A549 (cell line): Measurements from ENCODE around the gene MACF1. TPM values are rescaled to one million over a fixed set of nuclear protein-coding genes. Genes with fewer than 3 reads are reported as not detected.
"Not testable (repeated sequence)": the region's sequence is repeated elsewhere in the genome, so short reads cannot be mapped to it uniquely, and the experiment has no call there.

ENCODE experiments used
- ATAC-seq, 2 experiments: fragments of 200-7000 bp in 1 of 2; fragments of >200 bp in 1 of 2; cut with Nextera tagmentation in 1 of 2; cut with Tn5 transposase in 1 of 2; 3 replicates each; pipeline versions ENCODE4 v1.8.0 to v1.9.1; 2018 to 2020; ENCODE audit warnings: mild to moderate bottlenecking in 1 of 2, moderate library complexity in 1 of 2
- CTCF ChIA-PET: fragments of 300-600 bp; sonication (Branson Sonifier 250); formaldehyde crosslinking; extraction: SDS; loops from one replicate; lab custom pipeline; 2021; ENCODE audit warnings: antibody characterized with exemption, inconsistent platforms; lab: Yijun Ruan, JAX
- POLR2A ChIA-PET: fragments of 350-600 bp; formaldehyde crosslinking; extraction: SDS; loops from one replicate; lab custom pipeline; 2021; ENCODE audit warnings: antibody characterized with exemption, inconsistent platforms; lab: Yijun Ruan, JAX
- DNase-seq, 2 experiments: peaks; one replicate each; pipeline versions ENCODE4 v3.0.0 to v3.0.0-alpha.2; 2011 to 2016; ENCODE audit warnings: low read depth in 1 of 2, low spot score in 1 of 2
- FAIRE-seq: peaks from 2 replicates; lab custom pipeline; 2011; peaks lifted over from hg19 to GRCh38; lab: Jason Lieb, UNC
- H3K27ac ChIP-seq, 2 experiments: fragments of >200 bp; sonication (Bioruptor Twin); formaldehyde crosslinking; 3 replicates each; pipeline ENCODE4 v1.5.1; 2016 to 2017
- H3K4me1 ChIP-seq: fragments of >200 bp; sonication (Bioruptor Twin); formaldehyde crosslinking; 3 replicates; pipeline ENCODE4 v1.6.1; 2016
- H3K4me2 ChIP-seq: fragments of >200 bp; sonication (Bioruptor Twin); formaldehyde crosslinking; 3 replicates; pipeline ENCODE4 v1.6.1; 2016
- H3K4me3 ChIP-seq: fragments of >200 bp; sonication (Bioruptor Twin); formaldehyde crosslinking; 3 replicates; pipeline ENCODE4 v1.5.1; 2016
- H3K9me3 ChIP-seq: fragments of >200 bp; sonication (Bioruptor Twin); formaldehyde crosslinking; 3 replicates; pipeline ENCODE4 v1.6.1; 2016
- BCL3 ChIP-seq: fragments of >200 bp; sonication (Bioruptor Twin); formaldehyde crosslinking; IDR thresholded peaks from 3 replicates; pipeline ENCODE4 v1.6.1; 2016
- CHD2 ChIP-seq: fragments of 150-350 bp; IDR thresholded peaks from 2 replicates; pipeline ENCODE4 v1.6.1; 2014; ENCODE audit warnings: low read length; ENCODE audit not compliant: partially characterized antibody
- CHD4 ChIP-seq: fragments of 200-600 bp; sonication (generic); IDR thresholded peaks from 2 replicates; pipeline ENCODE4 v1.6.1; 2016; ENCODE audit warnings: antibody characterized with exemption, mild to moderate bottlenecking, borderline replicate concordance
- ESRRA ChIP-seq: fragments of 150-350 bp; IDR thresholded peaks from 2 replicates; pipeline ENCODE4 v1.6.1; 2014; ENCODE audit warnings: mild to moderate bottlenecking, low read length, borderline replicate concordance
- FOXS1 ChIP-seq: fragments of 250-450 bp; sonication (Bioruptor Pico); IDR thresholded peaks from 2 replicates; pipeline ENCODE4 v1.5.0; 2020; ENCODE audit warnings: mild to moderate bottlenecking, moderate library complexity
- HMGXB4 ChIP-seq: fragments of 250-450 bp; sonication (Bioruptor Pico); IDR thresholded peaks from 2 replicates; pipeline ENCODE4 v1.5.0; 2021; ENCODE audit warnings: mild to moderate bottlenecking, moderate library complexity, borderline replicate concordance
- KDM1A ChIP-seq: fragments of 200-600 bp; sonication (generic); IDR thresholded peaks from 2 replicates; pipeline ENCODE4 v1.6.1; 2016; ENCODE audit warnings: low read depth, mild to moderate bottlenecking
- MAX ChIP-seq: IDR thresholded peaks from 2 replicates; pipeline ENCODE4 v1.6.1; 2012
- MAZ ChIP-seq: fragments of 150-350 bp; IDR thresholded peaks from 2 replicates; pipeline ENCODE4 v1.6.1; 2014; ENCODE audit warnings: antibody characterized with exemption, low read depth, low read length, borderline replicate concordance
- MYC ChIP-seq: IDR thresholded peaks from 2 replicates; pipeline ENCODE4 v1.6.1; 2012; ENCODE audit warnings: mild to moderate bottlenecking, inconsistent platforms, low read length, improper control_type of control experiment, borderline replicate concordance
- PBX3 ChIP-seq: IDR thresholded peaks from 2 replicates; pipeline ENCODE4 v1.6.1; 2012
- PHF8 ChIP-seq: fragments of 200-600 bp; sonication (generic); IDR thresholded peaks from 2 replicates; pipeline ENCODE4 v1.6.1; 2016; ENCODE audit warnings: low read depth, mild to moderate bottlenecking, antibody characterized with exemption, moderate library complexity, borderline replicate concordance
- RAD21 ChIP-seq, 2 experiments: fragments of >200 bp in 1 of 2; sonication (Bioruptor Twin) in 1 of 2; formaldehyde crosslinking in 1 of 2; IDR thresholded peaks in 1 of 2; conservative IDR thresholded peaks in 1 of 2; 2 replicates in 1 of 2; 3 replicates in 1 of 2; pipeline ENCODE4 v1.6.1; 2012 to 2018; ENCODE audit warnings: inconsistent platforms in 1 of 2
- RARB ChIP-seq: fragments of 250-450 bp; sonication (Bioruptor Pico); IDR thresholded peaks from 2 replicates; pipeline ENCODE4 v1.8.0; 2021; ENCODE audit warnings: mild to moderate bottlenecking, moderate library complexity
- RCOR1 ChIP-seq: fragments of 150-350 bp; IDR thresholded peaks from 2 replicates; pipeline ENCODE4 v1.6.1; 2014; ENCODE audit warnings: antibody characterized with exemption, low read length, low read depth
- SMC3 ChIP-seq: fragments of >200 bp; sonication (Bioruptor Twin); formaldehyde crosslinking; IDR thresholded peaks from 3 replicates; pipeline ENCODE4 v1.6.1; 2018; ENCODE audit warnings: inconsistent platforms
- ZFP36 ChIP-seq: fragments of 450-650 bp; IDR thresholded peaks from 2 replicates; pipeline ENCODE4 v1.6.1; 2014; ENCODE audit warnings: borderline replicate concordance; ENCODE audit not compliant: partially characterized antibody
- WGBS: methylation state at CpG from one replicate; pipeline ENCODE4 v1.1.6; 2017; ENCODE audit errors: missing lambda C conversion rate; 5-methylcytosine and 5-hydroxymethylcytosine counted together
- polyA plus RNA-seq, 4 experiments: library from polyadenylated mRNA; depleted of rRNA in 3 of 4; stranded (reverse); fragments of >200 nt; fragmentation: RNase III in 1 of 4; extraction: RNeasy Plus Mini Kit Qiagen cat#74134 plus additional on column Dnase treatment in 1 of 4; gene quantifications; 2 replicates in 3 of 4; 3 replicates in 1 of 4; pipeline ENCODE4 v1.2.3, GENCODE V29; 2011 to 2017

The MACF1 gene
- polyA plus RNA-seq, 2 of the 4 experiments (the other 2 are of a cell fraction): 45.7 to 64.2 TPM

- POLR2A ChIA-PET: not testable (repeated sequence)
These were observed 312.3 kb downstream of the MACF1 start for GRCh38 chr1:39516841-39517240.

GRCh38 chr1:39517936-39518335 is 313.4 kb downstream of the MACF1 start:
- H3K4me1 ChIP-seq, H3K9me3 ChIP-seq, H3K4me3 ChIP-seq, CTCF ChIA-PET, DNase-seq, POLR2A ChIA-PET, FAIRE-seq, H3K27ac ChIP-seq, H3K4me2 ChIP-seq, ATAC-seq: not testable (repeated sequence)
- 97% methylated on average over 5 of the region's 7 CpGs for WGBS

More at GRCh38 chr1:39516841-39517240, 312.3 kb downstream of the MACF1 start:
- WGBS: 92% methylated on average over 4 of the region's 4 CpGs
- H3K4me2 ChIP-seq, H3K27ac ChIP-seq, ATAC-seq, H3K4me1 ChIP-seq, FAIRE-seq, H3K9me3 ChIP-seq, CTCF ChIA-PET, H3K4me3 ChIP-seq, DNase-seq: not testable (repeated sequence)

- CTCF ChIA-PET, POLR2A ChIA-PET, H3K4me3 ChIP-seq, H3K4me2 ChIP-seq, ATAC-seq, H3K9me3 ChIP-seq, FAIRE-seq, H3K27ac ChIP-seq, DNase-seq, H3K4me1 ChIP-seq: not testable (repeated sequence)
- WGBS: 78% methylated on average over 1 of the region's 5 CpGs
These were observed 314.9 kb downstream of the MACF1 start for GRCh38 chr1:39519376-39519775.

GRCh38 chr1:39522221-39522620 is 317.7 kb downstream of the MACF1 start:
- POLR2A ChIA-PET, H3K4me1 ChIP-seq, FAIRE-seq, H3K4me2 ChIP-seq, DNase-seq, H3K9me3 ChIP-seq, ATAC-seq, H3K4me3 ChIP-seq, H3K27ac ChIP-seq, CTCF ChIA-PET: not testable (repeated sequence)
- 91% methylated on average over 9 of the region's 10 CpGs for WGBS

- DNase-seq (no peak), FAIRE-seq (no peak), ATAC-seq (no peak)
- POLR2A ChIA-PET: no interaction called here
- H3K9me3 ChIP-seq: no peaks in the 10 kb centered on the region
- no peak overlapping the region for H3K27ac ChIP-seq
- WGBS: 96% methylated on average over 19 of the region's 29 CpGs
- TF ChIP-seq CHD4 (no peak), RCOR1 (no peak), BCL3 (no peak), MAX (no peak), MAZ (no peak), CHD2 (no peak), KDM1A (no peak), MYC (no peak)
- H3K4me3 ChIP-seq: no peak overlapping the region
- H3K4me1 ChIP-seq: no peaks in the 10 kb centered on the region
- H3K4me2 ChIP-seq: no peak overlapping the region
- CTCF ChIA-PET: no interaction called here
These were observed 318.4 kb downstream of the MACF1 start for GRCh38 chr1:39522661-39523567.

- Histone ChIP-seq H3K4me2 (no peak overlapping the region), H3K27ac (no peak overlapping the region), H3K4me3 (no peak overlapping the region), H3K9me3 (no peaks in the 10 kb centered on the region), H3K4me1 (no peaks in the 10 kb centered on the region)
- no peak for FAIRE-seq
- WGBS: 86% methylated on average over 2 of the region's 6 CpGs
- DNase-seq: no peak
- TF ChIP-seq PHF8: no peak
- TF ChIP-seq SMC3: no peak
- no peak for TF ChIP-seq HMGXB4 (CRISPR knock-in tag)
- TF ChIP-seq RAD21 (conservative IDR thresholded peaks at IDR 0.05 in 1 of 2, IDR thresholded peaks at IDR 0.05 in 1 of 2): no peak
- TF ChIP-seq RARB (CRISPR knock-in tag): no peak
- TF ChIP-seq ZFP36: no peak
- TF ChIP-seq FOXS1 (CRISPR knock-in tag): no peak
- no peak for TF ChIP-seq PBX3
- TF ChIP-seq ESRRA: no peak
- ChIA-PET CTCF (interaction anchor here (7.9 kb wide), 1 partner anchor 16 kb away, joined by 51 read pairs; no protein-coding TSS in a partner anchor), POLR2A (no interaction called here)
- ATAC-seq: no peak; a peak in 1 of 6 replicates
These were observed 319.7 kb downstream of the MACF1 start for GRCh38 chr1:39524171-39524570.
